GM12878 (cell line): Measurements from ENCODE around the gene SLC28A1. TPM values are rescaled to one million over a fixed set of nuclear protein-coding genes. Genes with fewer than 3 reads are reported as not detected.

Experiments
- ATAC-seq: fragments of 200-7000 bp; cut with Tn5 transposase; 3 replicates; pipeline ENCODE4 v1.9.1; 2020; ENCODE audit warnings: mild to moderate bottlenecking, moderate library complexity
- BruUV-seq: library from RNA; stranded (reverse); fragments of 400-500 nt; replicated peaks from 2 replicates; lab custom pipeline; 2021; lab: Mats Ljungman, UMichigan
- CTCF ChIA-PET: fragments of 300-600 bp; sonication (Branson Sonifier 250); formaldehyde crosslinking; extraction: SDS; loops from one replicate; lab custom pipeline; 2021; ENCODE audit warnings: inconsistent platforms; lab: Yijun Ruan, JAX
- POLR2A ChIA-PET: fragments of 350-600 bp; formaldehyde crosslinking; extraction: SDS; loops from one replicate; lab custom pipeline; 2021; ENCODE audit warnings: inconsistent platforms; lab: Charles Lee
- RAD21 ChIA-PET: fragments of 300-600 bp; sonication (Branson Sonifier 250); formaldehyde crosslinking; loops from one replicate; lab custom pipeline; 2023; ENCODE audit warnings: antibody characterized with exemption; ENCODE audit not compliant: unreplicated experiment; lab: Charles Lee
- SMC1A ChIA-PET: fragments of 300-600 bp; sonication (Branson Sonifier 250); formaldehyde crosslinking; loops from one replicate; lab custom pipeline; 2023; ENCODE audit not compliant: unreplicated experiment, uncharacterized antibody; lab: Charles Lee
- DNase-seq: peaks from one replicate; pipeline ENCODE4 v3.0.0-alpha.2; 2011; ENCODE audit warnings: low read depth, low spot score
- FAIRE-seq: peaks from 3 replicates; lab custom pipeline; 2011; peaks lifted over from hg19 to GRCh38; lab: Jason Lieb, UNC
- H2AFZ ChIP-seq: 2 replicates; pipeline ENCODE4 v1.6.0; 2011; ENCODE audit warnings: low read depth, low read length, control low read depth; ENCODE audit not compliant: control insufficient read depth
- H3K27ac ChIP-seq: 2 replicates; pipeline ENCODE4 v1.5.1; 2011; ENCODE audit warnings: control low read depth; ENCODE audit not compliant: control insufficient read depth, insufficient read depth
- H3K27me3 ChIP-seq, 2 experiments: replicated peaks in 1 of 2; 2 replicates each; pipeline versions ENCODE4 v1.6.0 to v1.6.1; 2011; ENCODE audit warnings: low read length in 1 of 2; ENCODE audit not compliant: control insufficient read depth in 2 of 2, insufficient read depth in 2 of 2
- H3K36me3 ChIP-seq, 2 experiments: 2 replicates each; pipeline ENCODE4 v1.5.1; 2011; ENCODE audit warnings: low read length in 1 of 2; ENCODE audit not compliant: control insufficient read depth in 2 of 2, insufficient read depth in 2 of 2
- H3K4me1 ChIP-seq: 2 replicates; pipeline ENCODE4 v1.6.1; 2011; ENCODE audit warnings: mild to moderate bottlenecking, low read length, moderate library complexity, mixed read lengths; ENCODE audit not compliant: control insufficient read depth, insufficient read depth
- H3K4me2 ChIP-seq: 2 replicates; pipeline ENCODE4 v1.6.0; 2011; ENCODE audit warnings: control low read depth; ENCODE audit not compliant: control insufficient read depth, insufficient read depth
- H3K4me3 ChIP-seq: fragments of 200-600 bp; sonication (generic); 2 replicates; pipeline ENCODE4 v1.5.1; 2016
- H3K79me2 ChIP-seq: 2 replicates; pipeline ENCODE4 v1.6.0; 2011; ENCODE audit warnings: low read length; ENCODE audit not compliant: control insufficient read depth, insufficient read depth
- H3K9ac ChIP-seq: 2 replicates; pipeline ENCODE4 v1.8.0; 2011; ENCODE audit warnings: low read length, control low read depth, mixed read lengths; ENCODE audit not compliant: control insufficient read depth, insufficient read depth
- H3K9me3 ChIP-seq: replicated peaks from 3 replicates; pipeline ENCODE4 v1.5.1; 2011; ENCODE audit warnings: mild to moderate bottlenecking, low read length; ENCODE audit not compliant: control insufficient read depth, insufficient read depth
- H4K20me1 ChIP-seq: 2 replicates; pipeline ENCODE4 v1.6.0; 2011; ENCODE audit not compliant: control insufficient read depth, insufficient read depth
- CHD1 ChIP-seq: IDR thresholded peaks from 2 replicates; pipeline ENCODE4 v1.6.1; 2012; ENCODE audit warnings: low read depth, low read length, improper control_type of control experiment
- FOXK2 ChIP-seq: fragments of 450-650 bp; IDR thresholded peaks from 2 replicates; pipeline ENCODE4 v1.6.1; 2017; ENCODE audit warnings: mild to moderate bottlenecking, moderate library complexity
- MAX ChIP-seq: IDR thresholded peaks from 2 replicates; pipeline ENCODE4 v1.6.1; 2012; ENCODE audit warnings: low read depth, low read length, improper control_type of control experiment
- RELB ChIP-seq: fragments of 450-650 bp; IDR thresholded peaks from 2 replicates; pipeline ENCODE4 v1.6.1; 2017; ENCODE audit warnings: low read depth, mild to moderate bottlenecking, moderate library complexity
- RUNX3 ChIP-seq: IDR thresholded peaks from 2 replicates; pipeline ENCODE4 v1.6.1; 2012; ENCODE audit warnings: low read length, inconsistent platforms
- SREBF2 ChIP-seq: IDR thresholded peaks from 2 replicates; pipeline ENCODE4 v1.6.1; 2012; ENCODE audit warnings: mild to moderate bottlenecking, low read length
- ZNF207 ChIP-seq: fragments of 450-650 bp; IDR thresholded peaks from 2 replicates; pipeline ENCODE4 v1.6.1; 2014; ENCODE audit warnings: antibody characterized with exemption, mild to moderate bottlenecking, borderline replicate concordance
- ZNF384 ChIP-seq: IDR thresholded peaks from 2 replicates; pipeline ENCODE4 v1.6.1; 2012; ENCODE audit warnings: low read depth, mild to moderate bottlenecking, low read length, improper control_type of control experiment, borderline replicate concordance
- ZSCAN29 ChIP-seq: fragments of 450-650 bp; IDR thresholded peaks from 2 replicates; pipeline ENCODE4 v1.6.1; 2017; ENCODE audit warnings: mild to moderate bottlenecking, moderate library complexity
- WGBS: methylation state at CpG from one replicate; pipeline ENCODE4 v1.1.6; 2016; ENCODE audit warnings: low lambda C conversion rate; ENCODE audit not compliant: insufficient replicate concordance, insufficient coverage; ENCODE audit errors: missing lambda C conversion rate; 5-methylcytosine and 5-hydroxymethylcytosine counted together
- in situ Hi-C: fragments of 300-500 bp; cut with MboI; formaldehyde crosslinking; loops from 9 replicates; pipeline ENCODE4 v1.14.3; 2018; ENCODE audit warnings: mixed read lengths
- intact Hi-C: fragments of 100-400 bp; cut with micrococcal nuclease; formaldehyde crosslinking; loops from one replicate; pipeline ENCODE4 v1.14.2; 2022; ENCODE audit not compliant: unreplicated experiment
- polyA plus RNA-seq, 11 experiments: library from polyadenylated mRNA; depleted of rRNA in 4 of 11; unstranded in 6 of 11; stranded (reverse) in 5 of 11; fragments of >200 nt; fragmentation: Nextera tagmentation in 4 of 11; fragmentation: Illumina TruSeq in 1 of 11; extraction: Ambion mirVana in 4 of 11; extraction: Trizol in 1 of 11; gene quantifications; 1 replicate in 1 of 11; 2 replicates in 10 of 11; pipeline versions ENCODE4 v1.2.1 to v1.2.3, GENCODE V29; 2011 to 2016; ENCODE audit warnings: inconsistent platforms in 2 of 11, missing spikeins in 2 of 11, low read depth in 1 of 11
- total RNA-seq, 4 experiments: library from RNA; depleted of rRNA in 3 of 4; stranded (reverse); fragments of >200 nt in 3 of 4; fragmentation: Illumina TruSeq in 1 of 4; extraction: Trizol in 1 of 4; gene quantifications; 2 replicates each; pipeline versions ENCODE4 v1.2.1 to v1.2.3, GENCODE V29; 2013 to 2021
- TF ChIP-seq, protein P1 (sequence below): fragments of 450-650 bp; IDR thresholded peaks from 2 replicates; pipeline ENCODE4 v1.6.1; 2016; ENCODE audit warnings: mild to moderate bottlenecking, moderate library complexity, borderline replicate concordance

The SLC28A1 gene
- total and polyA plus RNA-seq, 10 of the 15 experiments (the other 5 are each of a cell fraction or from before 2014, with no cell fraction given): not detected

GRCh38 chr15:84950570-84951111 is 66.2 kb downstream of the SLC28A1 start:
- Histone ChIP-seq H3K79me2 (no peaks in the 10 kb centered on the region), H3K9me3 (no peaks in the 10 kb centered on the region), H2AFZ (no peak overlapping the region), H3K36me3 (no peaks in the 10 kb centered on the region), H3K9ac (no peak overlapping the region), H3K27ac (no peak overlapping the region), H3K4me3 (no peak overlapping the region), H4K20me1 (no peaks in the 10 kb centered on the region), H3K4me1 (no peaks in the 10 kb centered on the region), H3K27me3 (peaks cover 0 to under 1% of the 10 kb centered on the region in 2 experiments; a peak in 1 of 4 replicates), H3K4me2 (no peak overlapping the region)
- no peak for TF ChIP-seq ZNF207
- TF ChIP-seq SREBF2: no peak
- no peak for TF ChIP-seq ZSCAN29
- no peak for TF ChIP-seq CHD1
- no peak for TF ChIP-seq ZNF384
- no peak for TF ChIP-seq MAX
- no peak for TF ChIP-seq RELB
- no peak for TF ChIP-seq FOXK2
- TF ChIP-seq, protein P1, sequence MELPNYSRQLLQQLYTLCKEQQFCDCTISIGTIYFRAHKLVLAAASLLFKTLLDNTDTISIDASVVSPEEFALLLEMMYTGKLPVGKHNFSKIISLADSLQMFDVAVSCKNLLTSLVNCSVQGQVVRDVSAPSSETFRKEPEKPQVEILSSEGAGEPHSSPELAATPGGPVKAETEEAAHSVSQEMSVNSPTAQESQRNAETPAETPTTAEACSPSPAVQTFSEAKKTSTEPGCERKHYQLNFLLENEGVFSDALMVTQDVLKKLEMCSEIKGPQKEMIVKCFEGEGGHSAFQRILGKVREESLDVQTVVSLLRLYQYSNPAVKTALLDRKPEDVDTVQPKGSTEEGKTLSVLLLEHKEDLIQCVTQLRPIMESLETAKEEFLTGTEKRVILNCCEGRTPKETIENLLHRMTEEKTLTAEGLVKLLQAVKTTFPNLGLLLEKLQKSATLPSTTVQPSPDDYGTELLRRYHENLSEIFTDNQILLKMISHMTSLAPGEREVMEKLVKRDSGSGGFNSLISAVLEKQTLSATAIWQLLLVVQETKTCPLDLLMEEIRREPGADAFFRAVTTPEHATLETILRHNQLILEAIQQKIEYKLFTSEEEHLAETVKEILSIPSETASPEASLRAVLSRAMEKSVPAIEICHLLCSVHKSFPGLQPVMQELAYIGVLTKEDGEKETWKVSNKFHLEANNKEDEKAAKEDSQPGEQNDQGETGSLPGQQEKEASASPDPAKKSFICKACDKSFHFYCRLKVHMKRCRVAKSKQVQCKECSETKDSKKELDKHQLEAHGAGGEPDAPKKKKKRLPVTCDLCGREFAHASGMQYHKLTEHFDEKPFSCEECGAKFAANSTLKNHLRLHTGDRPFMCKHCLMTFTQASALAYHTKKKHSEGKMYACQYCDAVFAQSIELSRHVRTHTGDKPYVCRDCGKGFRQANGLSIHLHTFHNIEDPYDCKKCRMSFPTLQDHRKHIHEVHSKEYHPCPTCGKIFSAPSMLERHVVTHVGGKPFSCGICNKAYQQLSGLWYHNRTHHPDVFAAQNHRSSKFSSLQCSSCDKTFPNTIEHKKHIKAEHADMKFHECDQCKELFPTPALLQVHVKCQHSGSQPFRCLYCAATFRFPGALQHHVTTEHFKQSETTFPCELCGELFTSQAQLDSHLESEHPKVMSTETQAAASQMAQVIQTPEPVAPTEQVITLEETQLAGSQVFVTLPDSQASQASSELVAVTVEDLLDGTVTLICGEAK: no peak
- no peak for TF ChIP-seq RUNX3
- CTCF ChIA-PET: interaction anchor here (0.8 to 2.2 kb wide), 2 partner anchors 94 to 97 kb away, joined by 3 to 8 read pairs; no protein-coding TSS in a partner anchor
- BruUV-seq: no TSS peak
- intact Hi-C loops: no loop called here
- RAD21 ChIA-PET: no interaction called here
- 53% methylated on average over 7 of the region's 7 CpGs for WGBS
- SMC1A ChIA-PET: interaction anchor here (1.2 to 2.4 kb wide), 2 partner anchors 58 to 94 kb away, joined by 3 to 10 read pairs; no protein-coding TSS in a partner anchor
- no peak for FAIRE-seq
- DNase-seq: no peak
- no peak for ATAC-seq
- POLR2A ChIA-PET: no interaction called here
- in situ Hi-C loops: no loop called here
